ENCODE results near the gene CCDC59. TPM values are rescaled to one million over a fixed set of nuclear protein-coding genes. Genes with fewer than 3 reads are reported as not detected.
"Not testable (repeated sequence)": the region's sequence is repeated elsewhere in the genome, so short reads cannot be mapped to it uniquely, and the experiment has no call there.

The CCDC59 gene
- total RNA-seq, 1 donor from 2014 or later = 48.9 TPM

DNA sequence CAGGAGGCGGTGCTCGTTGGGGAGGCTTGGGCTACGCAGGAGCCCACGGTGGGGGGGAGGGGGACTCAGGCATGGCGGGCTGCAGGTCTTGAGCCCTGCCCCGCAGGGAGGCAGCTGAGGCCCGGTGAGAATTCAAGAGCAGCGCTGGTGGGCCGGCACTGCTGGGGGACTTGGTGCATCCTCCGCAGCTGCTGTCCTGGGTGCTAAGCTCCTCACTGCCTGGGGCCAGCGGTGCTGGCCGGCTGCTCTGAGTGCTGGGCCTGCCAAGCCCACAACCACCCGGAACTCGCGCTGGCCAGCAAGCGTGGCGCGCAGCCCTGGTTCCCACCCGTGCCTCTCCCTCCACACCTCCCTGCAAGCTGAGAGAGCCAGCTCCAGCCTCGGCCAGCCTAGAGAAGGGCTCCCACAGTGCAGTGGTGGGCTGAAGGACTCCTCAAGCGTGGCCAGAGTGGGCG lies 3.3 kb upstream of the CCDC59 start:
- Mint-ChIP-seq H3K27ac (no peak overlapping the region), H3K9me3 (no peaks in the 10 kb centered on the region), H3K4me1 (peaks cover 49% of the 10 kb centered on the region), H3K27me3 (no peaks in the 10 kb centered on the region), H3K36me3 (ENCODE audit: low read depth) (peaks cover 26% of the 10 kb centered on the region), H3K4me3 (no peak overlapping the region)
- TF ChIP-seq, protein P1, sequence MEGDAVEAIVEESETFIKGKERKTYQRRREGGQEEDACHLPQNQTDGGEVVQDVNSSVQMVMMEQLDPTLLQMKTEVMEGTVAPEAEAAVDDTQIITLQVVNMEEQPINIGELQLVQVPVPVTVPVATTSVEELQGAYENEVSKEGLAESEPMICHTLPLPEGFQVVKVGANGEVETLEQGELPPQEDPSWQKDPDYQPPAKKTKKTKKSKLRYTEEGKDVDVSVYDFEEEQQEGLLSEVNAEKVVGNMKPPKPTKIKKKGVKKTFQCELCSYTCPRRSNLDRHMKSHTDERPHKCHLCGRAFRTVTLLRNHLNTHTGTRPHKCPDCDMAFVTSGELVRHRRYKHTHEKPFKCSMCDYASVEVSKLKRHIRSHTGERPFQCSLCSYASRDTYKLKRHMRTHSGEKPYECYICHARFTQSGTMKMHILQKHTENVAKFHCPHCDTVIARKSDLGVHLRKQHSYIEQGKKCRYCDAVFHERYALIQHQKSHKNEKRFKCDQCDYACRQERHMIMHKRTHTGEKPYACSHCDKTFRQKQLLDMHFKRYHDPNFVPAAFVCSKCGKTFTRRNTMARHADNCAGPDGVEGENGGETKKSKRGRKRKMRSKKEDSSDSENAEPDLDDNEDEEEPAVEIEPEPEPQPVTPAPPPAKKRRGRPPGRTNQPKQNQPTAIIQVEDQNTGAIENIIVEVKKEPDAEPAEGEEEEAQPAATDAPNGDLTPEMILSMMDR (IDR thresholded peaks at IDR 0.05) = no peak
- ChIA-PET CTCF (no interaction called here), POLR2A (no interaction called here)
- no peak for ATAC-seq (ENCODE audit: low read depth)
- intact Hi-C loops (cut with micrococcal nuclease) = no loop called here
- DNase-seq = no peak

DNA sequence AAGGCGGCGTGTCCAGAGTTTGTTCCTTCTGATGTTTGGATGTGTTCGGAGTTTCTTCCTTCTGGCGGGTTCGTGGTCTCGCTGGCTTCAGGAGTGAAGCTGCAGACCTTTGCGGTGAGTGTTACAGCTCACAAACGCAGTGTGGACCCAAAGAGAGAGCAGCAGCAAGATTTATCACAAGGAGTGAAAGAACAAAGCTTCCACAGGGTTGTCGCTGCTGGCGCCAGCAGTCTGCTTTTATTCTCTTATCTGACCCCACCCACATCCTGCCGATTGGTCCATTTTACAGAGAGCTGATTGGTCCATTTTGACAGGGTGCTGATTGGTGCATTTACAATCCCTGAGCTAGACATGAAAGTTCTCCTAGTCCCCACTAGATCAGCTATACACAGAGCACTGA lies 2.6 kb upstream of the CCDC59 start:
- H3K27ac Mint-ChIP-seq; CTCF ChIA-PET; H3K4me3 Mint-ChIP-seq; H3K9me3 Mint-ChIP-seq; ATAC-seq (ENCODE audit: low read depth); POLR2A ChIA-PET; H3K27me3 Mint-ChIP-seq; DNase-seq; intact Hi-C loops (cut with micrococcal nuclease): not testable (repeated sequence)
- Mint-ChIP-seq H3K4me1 (peaks cover 56% of the 10 kb centered on the region), H3K36me3 (ENCODE audit: low read depth) (peaks cover 32% of the 10 kb centered on the region)

DNA sequence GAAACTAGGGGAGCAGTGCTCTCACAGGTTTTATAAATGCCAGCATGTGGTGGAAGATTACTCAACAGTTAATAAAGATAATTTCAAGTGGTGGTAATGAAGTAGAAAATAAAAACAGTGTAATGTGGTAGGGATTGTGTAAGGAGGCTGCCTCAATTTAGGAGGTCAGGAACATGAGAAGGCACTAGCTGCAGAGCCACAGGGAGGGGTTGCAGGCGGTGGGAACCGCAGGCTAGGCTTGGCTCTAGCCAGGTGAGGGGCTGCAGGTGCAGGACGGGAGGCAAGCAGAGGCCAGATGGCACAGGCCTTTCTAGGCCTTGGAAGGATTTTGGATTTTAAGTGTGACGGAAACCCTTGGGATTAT lies 910 bp upstream of the CCDC59 start:
- TF ChIP-seq, protein P1 (IDR thresholded peaks at IDR 0.05) = no peak
- peak overlapping the region; percentile 98 for H3K4me3 Mint-ChIP-seq
- peak overlapping the region; percentile 97 for H3K27ac Mint-ChIP-seq
- peaks cover 47% of the 10 kb centered on the region for H3K36me3 Mint-ChIP-seq (ENCODE audit: low read depth)
- intact Hi-C loops (cut with micrococcal nuclease) = no loop called here
- ChIA-PET CTCF (interaction anchor here (1.2 kb wide), 1 partner anchor 327 kb away, joined by 3 read pairs; no protein-coding TSS in a partner anchor), POLR2A (interaction anchor here (1.9 kb wide), 1 partner anchor 327 kb away, joined by 24 read pairs; the partner anchor contains the start of gene TMTC2)
- ATAC-seq (ENCODE audit: low read depth) = no peak
- no peaks in the 10 kb centered on the region for H3K9me3 Mint-ChIP-seq
- no peak for DNase-seq
- H3K27me3 Mint-ChIP-seq = no peaks in the 10 kb centered on the region
- peaks cover 63% of the 10 kb centered on the region for H3K4me1 Mint-ChIP-seq

DNA sequence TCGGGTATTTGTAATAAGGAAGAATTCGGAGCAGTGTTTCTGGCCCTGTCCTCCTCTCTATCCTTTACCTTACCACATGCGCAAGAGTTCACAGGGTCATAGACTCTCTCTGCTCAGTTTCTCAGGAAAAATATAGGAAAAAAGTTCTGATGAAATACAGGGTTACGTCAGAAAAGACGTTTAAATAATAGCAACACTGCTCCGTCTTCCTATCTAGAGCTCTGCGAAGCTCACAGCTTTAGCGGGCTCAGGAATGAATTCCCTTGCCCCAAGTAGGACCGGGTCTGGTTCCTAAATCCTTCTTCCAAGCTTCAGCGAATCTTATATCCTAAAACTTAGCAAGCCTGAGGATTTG lies 365 bp downstream of the CCDC59 start:
- H3K27me3 Mint-ChIP-seq = no peaks in the 10 kb centered on the region
- DNase-seq (no peak), ATAC-seq (ENCODE audit: low read depth) (no peak)
- H3K9me3 Mint-ChIP-seq = no peaks in the 10 kb centered on the region
- peak overlapping the region; percentile 97 for H3K27ac Mint-ChIP-seq
- TF ChIP-seq, protein P1 (IDR thresholded peaks at IDR 0.05) = no peak
- CTCF ChIA-PET = interaction anchor here (0.9 to 1.2 kb wide), 4 partner anchors 11 to 328 kb away, joined by 3 to 4 read pairs (median 4); no protein-coding TSS in a partner anchor
- POLR2A ChIA-PET = interaction anchor here (1.0 to 1.9 kb wide), 3 partner anchors 14 to 328 kb away, joined by 3 to 24 read pairs (median 3); partner anchors contain the start of gene TMTC2
- H3K36me3 Mint-ChIP-seq (ENCODE audit: low read depth) = peaks cover 58% of the 10 kb centered on the region
- peak overlapping the region; percentile 98 for H3K4me3 Mint-ChIP-seq
- intact Hi-C loops (cut with micrococcal nuclease) = loop anchor here (1.0 kb wide), 1 partner anchor 328 kb away; the partner anchor contains the start of gene TMTC2
- H3K4me1 Mint-ChIP-seq = peaks cover 61% of the 10 kb centered on the region

DNA sequence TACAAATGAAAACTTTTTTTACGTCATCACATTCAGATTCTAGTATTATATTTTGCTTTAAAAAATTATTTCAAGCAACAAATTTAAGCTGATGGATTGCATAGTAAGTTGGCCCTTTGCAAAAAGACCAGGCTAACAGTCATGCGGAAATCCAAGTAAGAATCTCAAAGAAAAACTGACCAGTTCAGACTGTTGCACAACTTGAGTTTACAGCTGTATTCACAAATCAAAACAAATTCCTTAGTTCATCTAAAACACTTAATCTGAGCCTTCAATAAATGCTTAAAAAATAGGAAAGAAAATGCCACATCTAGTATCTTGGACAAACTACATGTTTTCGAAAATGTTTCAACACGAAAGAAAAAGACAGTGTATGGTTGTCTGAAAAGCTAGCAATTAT lies 847 bp downstream of the CCDC59 start:
- POLR2A ChIA-PET = interaction anchor here (1.2 to 1.9 kb wide), 2 partner anchors 14 to 329 kb away, joined by 3 to 24 read pairs; partner anchors contain the start of gene TMTC2
- TF ChIP-seq, protein P1 (IDR thresholded peaks at IDR 0.05) = no peak

DNA sequence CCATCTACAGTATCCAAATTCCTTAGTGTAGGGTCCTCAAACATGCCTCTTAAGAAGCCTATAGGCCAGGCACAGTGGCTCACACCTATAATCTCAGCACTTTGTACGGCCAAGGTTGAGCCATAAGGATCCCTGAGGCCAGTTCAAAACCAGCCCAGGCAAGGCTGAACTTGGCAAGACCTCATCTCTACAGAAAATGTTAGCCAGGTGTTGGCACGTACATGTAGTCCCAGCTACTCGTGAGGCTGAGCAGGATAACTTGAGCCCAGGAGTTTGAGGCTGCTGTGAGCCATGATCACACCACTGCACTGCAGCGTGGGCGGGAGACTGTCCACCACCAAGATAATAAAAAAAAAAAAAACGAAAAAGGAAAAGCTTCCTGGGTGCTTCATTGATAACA lies 6.8 kb downstream of the CCDC59 start:
- Mint-ChIP-seq H3K9me3 (no peaks in the 10 kb centered on the region), H3K4me3 (no peak overlapping the region), H3K36me3 (ENCODE audit: low read depth) (peaks cover 79% of the 10 kb centered on the region), H3K27ac (no peak overlapping the region), H3K27me3 (no peaks in the 10 kb centered on the region), H3K4me1 (peaks cover 15% of the 10 kb centered on the region)
- DNase-seq = no peak
- ATAC-seq (ENCODE audit: low read depth) = no peak
- ChIA-PET POLR2A (no interaction called here), CTCF (no interaction called here)
- intact Hi-C loops (cut with micrococcal nuclease) = no loop called here
- TF ChIP-seq, protein P1 (IDR thresholded peaks at IDR 0.05) = no peak

More for the DNA sequence above, 847 bp downstream of the CCDC59 start:
- no peaks in the 10 kb centered on the region for H3K9me3 Mint-ChIP-seq
- H3K27ac Mint-ChIP-seq = peak overlapping the region; percentile 97
- ATAC-seq (ENCODE audit: low read depth) (no peak), DNase-seq (no peak)
- CTCF ChIA-PET = no interaction called here
- H3K27me3 Mint-ChIP-seq = no peaks in the 10 kb centered on the region
- intact Hi-C loops (cut with micrococcal nuclease) = no loop called here
- peaks cover 58% of the 10 kb centered on the region for H3K36me3 Mint-ChIP-seq (ENCODE audit: low read depth)
- H3K4me1 Mint-ChIP-seq = peaks cover 56% of the 10 kb centered on the region
- peak overlapping the region; percentile 98 for H3K4me3 Mint-ChIP-seq
